Measurements from ENCODE around the gene TSTD2.
"Not testable (repeated sequence)": the region's sequence is repeated elsewhere in the genome, so short reads cannot be mapped to it uniquely, and the experiment has no call there.

Gene TSTD2

DNA sequence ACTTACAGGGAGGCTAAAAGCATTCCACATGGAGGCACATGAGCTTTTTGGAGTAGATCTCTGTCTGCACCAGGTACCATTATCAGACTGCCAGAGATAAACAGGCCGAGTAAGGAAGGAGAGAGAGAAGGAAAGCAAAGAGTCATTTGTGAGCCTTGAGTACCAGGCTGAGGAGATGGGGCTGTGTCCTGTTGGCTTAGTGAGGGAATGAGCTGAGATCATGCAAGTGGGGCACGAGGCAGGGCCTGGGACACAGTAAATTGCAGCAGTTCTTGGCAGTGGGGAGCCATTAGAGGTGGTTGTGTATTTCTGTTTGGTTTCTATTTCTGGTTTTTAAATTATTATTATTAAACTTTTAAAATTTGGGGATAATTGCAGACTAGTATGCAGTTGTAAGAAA lies 53.3 kb downstream of the TSTD2 start:
- DNase-seq (ENCODE audit: low spot score), result no peak

DNA sequence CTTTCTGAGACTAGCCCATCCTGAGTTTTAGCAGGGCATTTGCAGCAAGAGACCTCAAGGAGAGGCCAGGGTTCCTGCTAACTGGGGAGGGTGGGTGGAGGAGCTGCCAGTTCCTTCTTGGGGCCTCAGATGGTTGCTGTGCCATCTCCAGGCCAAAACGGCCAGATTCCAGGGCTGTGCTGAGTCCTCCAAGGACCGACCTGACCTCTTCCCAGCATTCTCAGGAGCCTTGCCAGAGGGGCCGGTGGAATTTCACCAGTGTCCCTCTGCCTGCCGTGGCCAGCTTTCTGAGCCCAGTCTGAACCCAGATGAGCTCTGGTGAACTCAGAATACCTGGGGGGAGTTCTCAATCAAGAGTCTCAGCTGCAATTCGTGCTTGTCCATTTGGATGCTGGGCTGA lies 54.3 kb downstream of the TSTD2 start:
- TF ChIP-seq, protein P1, sequence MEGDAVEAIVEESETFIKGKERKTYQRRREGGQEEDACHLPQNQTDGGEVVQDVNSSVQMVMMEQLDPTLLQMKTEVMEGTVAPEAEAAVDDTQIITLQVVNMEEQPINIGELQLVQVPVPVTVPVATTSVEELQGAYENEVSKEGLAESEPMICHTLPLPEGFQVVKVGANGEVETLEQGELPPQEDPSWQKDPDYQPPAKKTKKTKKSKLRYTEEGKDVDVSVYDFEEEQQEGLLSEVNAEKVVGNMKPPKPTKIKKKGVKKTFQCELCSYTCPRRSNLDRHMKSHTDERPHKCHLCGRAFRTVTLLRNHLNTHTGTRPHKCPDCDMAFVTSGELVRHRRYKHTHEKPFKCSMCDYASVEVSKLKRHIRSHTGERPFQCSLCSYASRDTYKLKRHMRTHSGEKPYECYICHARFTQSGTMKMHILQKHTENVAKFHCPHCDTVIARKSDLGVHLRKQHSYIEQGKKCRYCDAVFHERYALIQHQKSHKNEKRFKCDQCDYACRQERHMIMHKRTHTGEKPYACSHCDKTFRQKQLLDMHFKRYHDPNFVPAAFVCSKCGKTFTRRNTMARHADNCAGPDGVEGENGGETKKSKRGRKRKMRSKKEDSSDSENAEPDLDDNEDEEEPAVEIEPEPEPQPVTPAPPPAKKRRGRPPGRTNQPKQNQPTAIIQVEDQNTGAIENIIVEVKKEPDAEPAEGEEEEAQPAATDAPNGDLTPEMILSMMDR (IDR thresholded peaks at IDR 0.05; ENCODE audit: extremely low read depth, missing control alignments), result no peak

More for the DNA sequence above, 53.3 kb downstream of the TSTD2 start:
- TF ChIP-seq, protein P1 (IDR thresholded peaks at IDR 0.05; ENCODE audit: extremely low read depth, missing control alignments), result no peak

DNA sequence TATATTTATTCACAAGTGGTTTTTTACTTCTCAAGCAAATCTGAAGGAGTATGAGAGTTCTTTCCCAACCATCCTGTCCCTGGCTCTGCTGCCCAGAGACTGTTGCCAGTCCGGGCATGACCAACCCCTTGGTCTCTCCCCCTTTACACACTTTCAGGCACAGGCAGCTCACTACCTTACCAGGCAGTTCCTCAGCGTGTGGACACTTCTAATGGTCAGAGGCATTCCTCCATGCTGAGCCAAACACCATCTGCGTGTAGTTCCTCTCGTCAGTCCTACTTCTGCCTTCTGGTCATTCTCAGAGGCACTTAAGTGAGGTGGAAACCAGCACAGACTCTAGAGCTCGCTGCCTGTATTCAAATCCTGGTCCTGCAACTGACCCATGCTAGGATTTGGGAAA lies 56.1 kb downstream of the TSTD2 start:
- TF ChIP-seq, protein P1 (IDR thresholded peaks at IDR 0.05; ENCODE audit: extremely low read depth, missing control alignments), result no peak
- DNase-seq (ENCODE audit: low spot score), result no peak

More for the DNA sequence above, 54.3 kb downstream of the TSTD2 start:
- DNase-seq (ENCODE audit: low spot score), result no peak

DNA sequence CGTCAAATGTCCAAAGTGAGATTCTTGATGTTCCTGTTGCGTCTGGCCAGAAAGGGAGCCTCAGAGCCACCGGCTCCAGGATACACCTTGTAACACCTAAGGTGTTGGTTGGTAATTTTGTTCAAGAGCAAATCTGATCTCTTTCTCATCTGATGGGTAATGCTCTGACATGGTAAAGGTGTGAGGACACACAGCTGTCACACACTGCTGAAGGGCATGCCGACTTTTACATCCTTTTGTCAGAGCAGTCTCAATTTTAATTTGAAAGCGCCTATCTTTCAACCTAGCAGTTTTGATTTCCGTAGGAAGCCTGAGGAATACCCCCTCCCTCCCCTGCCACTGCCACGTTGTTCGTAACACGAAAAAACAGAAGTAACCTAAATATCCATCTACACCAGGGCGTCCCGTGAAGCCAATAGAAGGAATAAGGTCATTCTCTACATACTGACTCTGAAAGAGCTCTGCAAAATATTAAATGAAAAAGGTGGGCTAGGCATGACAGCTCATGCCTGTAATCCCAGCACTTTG lies 57.4 kb downstream of the TSTD2 start:
- no peak for DNase-seq (ENCODE audit: low spot score)
- TF ChIP-seq, protein P1 (IDR thresholded peaks at IDR 0.05; ENCODE audit: extremely low read depth, missing control alignments), result no peak

DNA sequence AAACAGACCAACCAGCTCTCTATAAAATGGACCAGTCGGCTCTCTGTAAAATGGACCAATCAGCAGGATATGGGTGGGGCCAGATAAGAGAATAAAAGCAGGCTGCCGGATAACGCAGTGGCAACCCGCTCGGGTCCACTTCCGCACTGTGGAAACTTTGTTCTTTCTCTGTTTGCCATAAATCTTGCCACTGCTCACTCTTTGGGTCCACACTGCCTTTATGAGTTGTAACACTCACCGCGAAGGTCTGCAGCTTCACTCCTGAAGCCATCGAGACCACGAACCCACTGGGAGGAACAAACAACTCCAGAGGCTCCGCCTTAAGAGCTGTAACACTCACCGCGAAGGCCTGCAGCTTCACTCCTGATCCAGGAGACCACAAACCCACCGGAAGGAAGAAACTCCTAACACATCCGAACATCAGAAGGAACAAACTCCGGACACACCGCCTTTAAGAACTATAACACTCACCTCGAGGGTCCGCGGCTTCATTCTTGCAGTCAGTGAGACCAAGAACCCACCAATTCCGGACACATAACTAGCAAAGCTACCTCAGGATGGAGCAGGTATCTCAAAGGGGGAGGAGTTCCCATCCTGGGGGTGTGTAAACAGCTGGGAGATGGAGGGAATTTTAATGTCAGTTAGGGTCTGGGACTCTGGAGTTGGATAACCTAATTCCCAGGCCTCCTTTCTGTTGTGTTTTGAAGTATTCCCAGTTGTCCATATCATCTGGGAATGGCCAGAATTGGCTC lies 58.1 kb downstream of the TSTD2 start:
- not testable (repeated sequence) for DNase-seq (ENCODE audit: low spot score)

DNA sequence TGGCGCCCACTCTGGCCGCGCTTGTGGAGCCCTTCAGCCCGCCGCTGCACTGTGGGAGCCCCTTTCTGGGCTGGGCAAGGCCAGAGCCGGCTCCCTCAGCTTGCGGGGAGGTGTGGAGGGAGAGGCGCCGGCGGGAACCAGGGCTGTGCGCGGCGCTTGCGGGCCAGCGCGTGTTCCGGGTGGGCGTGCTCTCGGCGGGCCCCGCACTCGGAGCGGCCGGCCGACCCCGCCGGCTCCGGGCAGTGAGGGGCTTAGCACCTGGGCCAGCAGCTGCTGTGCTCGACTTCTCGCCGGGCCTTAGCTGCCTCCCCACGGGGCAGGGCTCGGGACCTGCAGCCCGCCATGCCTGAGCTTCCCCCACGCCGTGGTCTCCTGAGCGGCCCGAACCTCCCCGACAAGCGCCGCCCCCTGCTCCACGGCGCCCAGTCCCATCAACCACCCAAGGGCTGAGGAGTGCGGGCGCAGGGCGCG lies 59.0 kb downstream of the TSTD2 start:
- not testable (repeated sequence) for DNase-seq (ENCODE audit: low spot score)

DNA sequence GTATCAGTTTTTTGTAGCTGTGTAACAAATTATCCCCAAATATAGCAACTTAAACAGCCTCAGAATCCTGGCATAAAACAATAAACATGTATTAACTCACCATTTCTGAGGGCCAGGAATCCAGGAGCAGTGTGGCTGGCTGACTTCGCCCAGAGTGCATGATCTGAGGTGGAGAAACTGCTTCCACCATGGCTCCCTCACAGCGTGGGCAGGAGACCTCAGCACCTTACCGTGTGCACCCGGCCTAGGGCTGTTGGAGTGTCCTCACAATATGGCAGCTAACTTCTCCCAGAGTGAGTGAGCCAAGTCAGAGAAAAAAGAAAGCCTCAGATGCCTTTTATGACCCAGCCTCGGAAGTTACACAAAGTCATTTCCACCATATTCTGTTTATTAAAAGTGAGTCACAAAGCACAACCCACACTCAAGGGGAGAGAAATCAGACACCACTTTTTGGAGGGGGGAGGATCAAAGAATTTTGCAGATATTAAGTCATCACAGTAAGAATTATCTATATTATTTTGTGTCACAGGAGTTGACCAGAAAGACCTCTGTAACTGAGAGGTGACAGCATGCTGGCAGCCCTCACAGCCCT lies 59.6 kb downstream of the TSTD2 start:
- TF ChIP-seq, protein P1 (IDR thresholded peaks at IDR 0.05; ENCODE audit: extremely low read depth, missing control alignments), result no peak
- DNase-seq (ENCODE audit: low spot score), result no peak

DNA sequence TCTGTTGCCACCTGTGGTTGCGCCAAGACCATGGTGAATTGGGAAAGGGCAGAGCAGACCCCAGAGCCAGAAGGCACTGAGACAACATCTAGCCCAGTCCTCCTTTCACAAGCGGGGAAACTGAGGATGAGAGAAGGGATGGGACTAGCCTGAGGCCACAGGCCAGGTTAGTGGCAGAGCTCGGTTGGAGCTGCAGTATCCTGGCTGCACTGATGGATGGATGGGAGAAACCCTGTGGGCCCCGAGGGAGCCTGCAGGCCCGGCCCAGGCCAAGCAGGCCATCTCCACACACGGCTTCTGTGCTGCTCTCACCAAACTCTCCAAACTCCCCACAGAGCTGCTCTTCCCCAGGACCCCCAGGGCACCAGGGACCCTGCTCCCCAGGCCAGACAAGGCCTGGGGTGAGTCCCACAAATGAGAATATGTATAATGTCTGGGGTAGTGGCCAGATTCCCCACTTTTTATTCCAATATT lies 60.2 kb downstream of the TSTD2 start:
- DNase-seq (ENCODE audit: low spot score), result no peak
- TF ChIP-seq, protein P1 (IDR thresholded peaks at IDR 0.05; ENCODE audit: extremely low read depth, missing control alignments), result no peak

Measured in GM20000 (cell line).